GM23338 (cell line): Measurements from ENCODE around the gene FRMD4A. TPM values are rescaled to one million over a fixed set of nuclear protein-coding genes. Genes with fewer than 3 reads are reported as not detected.

Experiments used
- ATAC-seq: fragments of 200-7000 bp; cut with Tn5 transposase; 3 replicates; pipeline ENCODE4 v1.9.1; 2020
- DNase-seq: peaks from one replicate; pipeline ENCODE4 v3.0.0-alpha.2; 2015; ENCODE audit warnings: low spot score
- H2AFZ ChIP-seq: fragments of 200-600 bp; sonication (generic); 2 replicates; pipeline ENCODE4 v1.8.0; 2016; ENCODE audit warnings: antibody characterized with exemption, mild to moderate bottlenecking, moderate library complexity
- H3F3A ChIP-seq: fragments of 200-600 bp; sonication (generic); replicated peaks from 2 replicates; pipeline ENCODE4 v1.8.0; 2017; ENCODE audit warnings: antibody characterized with exemption, mixed run types, low read depth
- H3K27ac ChIP-seq: fragments of 200-600 bp; sonication (generic); 2 replicates; pipeline ENCODE4 v1.6.1; 2016; ENCODE audit warnings: low read depth
- H3K27me3 ChIP-seq: fragments of 200-600 bp; sonication (generic); 2 replicates; pipeline ENCODE4 v1.8.0; 2016; ENCODE audit warnings: mild to moderate bottlenecking, mixed run types, moderate library complexity; ENCODE audit not compliant: insufficient read depth
- H3K36me3 ChIP-seq: fragments of 200-600 bp; sonication (generic); 2 replicates; pipeline ENCODE4 v1.8.0; 2016; ENCODE audit warnings: mild to moderate bottlenecking; ENCODE audit not compliant: insufficient read depth
- H3K4me1 ChIP-seq: fragments of 200-600 bp; sonication (generic); 2 replicates; pipeline ENCODE4 v1.8.0; 2016; ENCODE audit warnings: mild to moderate bottlenecking, moderate library complexity; ENCODE audit not compliant: insufficient read depth
- H3K4me2 ChIP-seq: fragments of 200-600 bp; sonication (generic); 2 replicates; pipeline ENCODE4 v1.7.1; 2017; ENCODE audit warnings: mixed run types
- H3K4me3 ChIP-seq: fragments of 200-600 bp; sonication (generic); 2 replicates; pipeline ENCODE4 v1.6.1; 2016; ENCODE audit warnings: mixed run types
- H3K79me2 ChIP-seq: fragments of 200-600 bp; sonication (generic); replicated peaks from 2 replicates; pipeline ENCODE4 v1.8.0; 2017; ENCODE audit warnings: mild to moderate bottlenecking; ENCODE audit not compliant: insufficient read depth
- H3K9me2 ChIP-seq: fragments of 200-600 bp; sonication (generic); 2 replicates; pipeline ENCODE4 v1.8.0; 2017; ENCODE audit not compliant: insufficient read depth
- H4K20me1 ChIP-seq: fragments of 200-600 bp; sonication (generic); replicated peaks from 2 replicates; pipeline ENCODE4 v1.8.0; 2017; ENCODE audit warnings: mild to moderate bottlenecking; ENCODE audit not compliant: insufficient read depth
- H3K27ac Mint-ChIP-seq: 2 replicates; pipeline ENCODE4 v1.8.0; 2020; ENCODE audit warnings: inconsistent platforms, mild to moderate bottlenecking, moderate library complexity, mixed read lengths
- H3K27me3 Mint-ChIP-seq: 3 replicates; pipeline ENCODE4 v1.8.0; 2022; ENCODE audit warnings: low read depth, mild to moderate bottlenecking, moderate library complexity, mixed read lengths, inconsistent platforms; ENCODE audit not compliant: insufficient read depth, poor library complexity
- H3K36me3 Mint-ChIP-seq: 3 replicates; pipeline ENCODE4 v1.8.0; 2021; ENCODE audit warnings: low read depth, mild to moderate bottlenecking, inconsistent platforms, moderate library complexity, mixed read lengths
- H3K4me1 Mint-ChIP-seq: 3 replicates; pipeline ENCODE4 v1.8.0; 2020; ENCODE audit warnings: mild to moderate bottlenecking, inconsistent platforms, mixed read lengths
- H3K4me3 Mint-ChIP-seq: 3 replicates; pipeline ENCODE4 v1.8.0; 2021; ENCODE audit warnings: moderate library complexity, mild to moderate bottlenecking, inconsistent platforms, mixed read lengths
- H3K9me3 Mint-ChIP-seq: 3 replicates; pipeline ENCODE4 v1.8.0; 2020; ENCODE audit warnings: moderate library complexity, mild to moderate bottlenecking, inconsistent platforms, mixed read lengths
- CREB1 ChIP-seq: fragments of 250-450 bp; sonication (Bioruptor Pico); IDR thresholded peaks from 2 replicates; pipeline ENCODE4 v1.5.0; 2020; ENCODE audit warnings: low read depth, mild to moderate bottlenecking, moderate library complexity
- EZH2 ChIP-seq: fragments of 200-600 bp; sonication (generic); IDR thresholded peaks from one replicate; pipeline ENCODE4 v1.8.0; 2017; ENCODE audit warnings: antibody characterized with exemption, mild to moderate bottlenecking, low read depth; ENCODE audit not compliant: unreplicated experiment
- JUNB ChIP-seq: IDR thresholded peaks from one replicate; pipeline ENCODE4 v1.6.1; 2016; ENCODE audit warnings: antibody characterized with exemption; ENCODE audit not compliant: unreplicated experiment
- POLR2AphosphoS5 ChIP-seq: IDR thresholded peaks from 2 replicates; pipeline ENCODE4 v1.6.1; 2016; ENCODE audit warnings: antibody characterized with exemption, low read depth
- STAT1 ChIP-seq: IDR thresholded peaks from one replicate; pipeline ENCODE4 v1.6.1; 2016; ENCODE audit warnings: antibody characterized with exemption; ENCODE audit not compliant: unreplicated experiment
- ZNF114 ChIP-seq: fragments of 250-450 bp; sonication (Bioruptor Pico); IDR thresholded peaks from 2 replicates; pipeline ENCODE4 v1.5.0; 2020; ENCODE audit warnings: mild to moderate bottlenecking, moderate library complexity
- ZNF331 ChIP-seq: fragments of 250-450 bp; sonication (Bioruptor Pico); IDR thresholded peaks from 2 replicates; pipeline ENCODE4 v1.5.0; 2020; ENCODE audit warnings: low read depth, mild to moderate bottlenecking, moderate library complexity
- polyA plus RNA-seq: library from polyadenylated mRNA; unstranded; fragments of >200 nt; fragmentation: Nextera tagmentation; extraction: Ambion mirVana; gene quantifications from 2 replicates; pipeline ENCODE4 v1.2.1, GENCODE V29; 2016
- total RNA-seq: library from RNA; depleted of rRNA; stranded (reverse); fragments of >200 nt; shearing (Covaris generic); gene quantifications from 2 replicates; pipeline ENCODE4 v1.2.3, GENCODE V29; 2014
- TF ChIP-seq, protein P1 (sequence below), 2 experiments: fragments of 200-600 bp in 1 of 2; sonication (generic) in 1 of 2; conservative IDR thresholded peaks; 2 replicates each; pipeline versions ENCODE4 v1.5.1 to v1.6.1; 2016 to 2017; ENCODE audit warnings: antibody characterized with exemption in 2 of 2, low read depth in 2 of 2, mild to moderate bottlenecking in 2 of 2, moderate library complexity in 1 of 2
- TF ChIP-seq, protein P2 (sequence below): fragments of 250-450 bp; sonication (Bioruptor Pico); IDR thresholded peaks from 2 replicates; pipeline ENCODE4 v1.5.0; 2020; ENCODE audit warnings: mild to moderate bottlenecking, moderate library complexity
- TF ChIP-seq, protein P3 (sequence below): IDR thresholded peaks from one replicate; pipeline ENCODE4 v1.6.1; 2018; ENCODE audit warnings: antibody characterized with exemption; ENCODE audit not compliant: unreplicated experiment

The FRMD4A gene
- total and polyA plus RNA-seq, 2 experiments from 2014 or later: 14.0 to 20.1 TPM

DNA sequence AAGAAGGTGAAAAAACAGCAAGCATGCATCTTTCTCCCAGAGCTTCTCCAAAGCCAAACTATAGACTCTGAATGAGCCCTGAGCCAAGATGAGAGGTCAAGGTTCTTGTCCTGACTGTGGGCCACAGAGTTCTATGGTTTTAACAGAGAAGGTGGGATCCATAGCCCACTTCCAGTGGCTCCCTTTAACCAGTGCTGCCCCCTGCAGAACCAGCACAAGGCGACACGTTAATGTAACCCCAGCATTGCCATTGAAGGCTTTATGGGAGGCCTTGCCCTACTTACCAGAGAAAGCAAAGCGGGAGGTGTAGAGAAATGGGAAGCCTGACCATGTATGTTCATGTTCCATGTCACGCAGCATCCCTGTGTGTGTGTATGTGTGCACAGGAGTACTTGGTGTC is 500.3 kb downstream of the FRMD4A start:
- TF ChIP-seq ZNF331 (CRISPR knock-in tag) (no peak), CREB1 (no peak), POLR2AphosphoS5 (no peak)
- TF ChIP-seq, protein P1, sequence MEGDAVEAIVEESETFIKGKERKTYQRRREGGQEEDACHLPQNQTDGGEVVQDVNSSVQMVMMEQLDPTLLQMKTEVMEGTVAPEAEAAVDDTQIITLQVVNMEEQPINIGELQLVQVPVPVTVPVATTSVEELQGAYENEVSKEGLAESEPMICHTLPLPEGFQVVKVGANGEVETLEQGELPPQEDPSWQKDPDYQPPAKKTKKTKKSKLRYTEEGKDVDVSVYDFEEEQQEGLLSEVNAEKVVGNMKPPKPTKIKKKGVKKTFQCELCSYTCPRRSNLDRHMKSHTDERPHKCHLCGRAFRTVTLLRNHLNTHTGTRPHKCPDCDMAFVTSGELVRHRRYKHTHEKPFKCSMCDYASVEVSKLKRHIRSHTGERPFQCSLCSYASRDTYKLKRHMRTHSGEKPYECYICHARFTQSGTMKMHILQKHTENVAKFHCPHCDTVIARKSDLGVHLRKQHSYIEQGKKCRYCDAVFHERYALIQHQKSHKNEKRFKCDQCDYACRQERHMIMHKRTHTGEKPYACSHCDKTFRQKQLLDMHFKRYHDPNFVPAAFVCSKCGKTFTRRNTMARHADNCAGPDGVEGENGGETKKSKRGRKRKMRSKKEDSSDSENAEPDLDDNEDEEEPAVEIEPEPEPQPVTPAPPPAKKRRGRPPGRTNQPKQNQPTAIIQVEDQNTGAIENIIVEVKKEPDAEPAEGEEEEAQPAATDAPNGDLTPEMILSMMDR (conservative IDR thresholded peaks at IDR 0.05; ENCODE audit: low read depth in 2 of 2): peak; percentile 54 to 78
- Histone ChIP-seq H3K79me2 (no peaks in the 10 kb centered on the region; the same call in 1 of the 2 replicates), H3K27ac (no peak overlapping the region), H3K36me3 (no peaks in the 10 kb centered on the region), H3K4me2 (no peak overlapping the region), H2AFZ (no peak overlapping the region), H4K20me1 (no peaks in the 10 kb centered on the region), H3K4me1 (peaks cover 33% of the 10 kb centered on the region), H3F3A (0 out of 2 replicates have a peak, but pooled peaks cover 6% of the 10 kb centered on the region), H3K4me3 (no peak overlapping the region), H3K27me3 (no peaks in the 10 kb centered on the region), H3K9me2 (0 out of 2 replicates have a peak, but pooled peaks cover 5% of the 10 kb centered on the region)
- Mint-ChIP-seq H3K9me3 (no peaks in the 10 kb centered on the region), H3K4me3 (no peak overlapping the region), H3K27ac (no peak overlapping the region), H3K36me3 (no peaks in the 10 kb centered on the region; the same call in 2 of the 3 replicates), H3K27me3 (peaks cover 6% of the 10 kb centered on the region), H3K4me1 (peaks cover 49% of the 10 kb centered on the region)
- ATAC-seq: peak; percentile 74
- peak; percentile 67 for DNase-seq

DNA sequence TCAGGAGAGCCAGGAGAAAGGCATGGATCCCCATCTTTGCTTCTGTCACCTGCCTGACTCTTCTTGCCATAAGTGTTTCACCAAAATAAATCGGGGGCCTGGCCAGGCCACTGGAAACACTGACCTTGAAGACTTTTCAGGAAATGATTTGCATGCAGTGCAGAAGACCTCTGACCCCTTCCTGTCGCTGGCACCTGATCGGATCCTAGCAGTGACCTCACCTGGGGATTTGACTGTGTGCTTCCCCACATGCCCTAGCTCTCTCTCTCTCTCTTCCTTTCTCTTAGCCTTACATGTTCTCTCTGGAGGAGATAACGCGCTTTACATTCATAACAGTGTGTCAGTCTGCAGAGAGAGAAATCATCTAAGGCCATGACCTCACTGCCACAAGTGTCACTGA is 500.9 kb downstream of the FRMD4A start:
- H3K27me3 Mint-ChIP-seq: peaks cover 6% of the 10 kb centered on the region
- Histone ChIP-seq H3K27me3 (no peaks in the 10 kb centered on the region), H3K9me2 (0 out of 2 replicates have a peak, but pooled peaks cover 5% of the 10 kb centered on the region), H3K79me2 (no peaks in the 10 kb centered on the region; the same call in 1 of the 2 replicates), H3K4me3 (no peak overlapping the region), H3K27ac (no peak overlapping the region), H4K20me1 (no peaks in the 10 kb centered on the region), H2AFZ (no peak overlapping the region), H3F3A (0 out of 2 replicates have a peak, but pooled peaks cover 6% of the 10 kb centered on the region), H3K36me3 (no peaks in the 10 kb centered on the region), H3K4me1 (peaks cover 30% of the 10 kb centered on the region), H3K4me2 (no peak overlapping the region)
- ATAC-seq (no peak), DNase-seq (no peak)
- H3K27ac Mint-ChIP-seq: no peak overlapping the region
- no peaks in the 10 kb centered on the region for H3K9me3 Mint-ChIP-seq
- peaks cover 49% of the 10 kb centered on the region for H3K4me1 Mint-ChIP-seq
- H3K4me3 Mint-ChIP-seq: no peak overlapping the region
- no peaks in the 10 kb centered on the region; the same call in 2 of the 3 replicates for H3K36me3 Mint-ChIP-seq
- TF ChIP-seq, protein P2, sequence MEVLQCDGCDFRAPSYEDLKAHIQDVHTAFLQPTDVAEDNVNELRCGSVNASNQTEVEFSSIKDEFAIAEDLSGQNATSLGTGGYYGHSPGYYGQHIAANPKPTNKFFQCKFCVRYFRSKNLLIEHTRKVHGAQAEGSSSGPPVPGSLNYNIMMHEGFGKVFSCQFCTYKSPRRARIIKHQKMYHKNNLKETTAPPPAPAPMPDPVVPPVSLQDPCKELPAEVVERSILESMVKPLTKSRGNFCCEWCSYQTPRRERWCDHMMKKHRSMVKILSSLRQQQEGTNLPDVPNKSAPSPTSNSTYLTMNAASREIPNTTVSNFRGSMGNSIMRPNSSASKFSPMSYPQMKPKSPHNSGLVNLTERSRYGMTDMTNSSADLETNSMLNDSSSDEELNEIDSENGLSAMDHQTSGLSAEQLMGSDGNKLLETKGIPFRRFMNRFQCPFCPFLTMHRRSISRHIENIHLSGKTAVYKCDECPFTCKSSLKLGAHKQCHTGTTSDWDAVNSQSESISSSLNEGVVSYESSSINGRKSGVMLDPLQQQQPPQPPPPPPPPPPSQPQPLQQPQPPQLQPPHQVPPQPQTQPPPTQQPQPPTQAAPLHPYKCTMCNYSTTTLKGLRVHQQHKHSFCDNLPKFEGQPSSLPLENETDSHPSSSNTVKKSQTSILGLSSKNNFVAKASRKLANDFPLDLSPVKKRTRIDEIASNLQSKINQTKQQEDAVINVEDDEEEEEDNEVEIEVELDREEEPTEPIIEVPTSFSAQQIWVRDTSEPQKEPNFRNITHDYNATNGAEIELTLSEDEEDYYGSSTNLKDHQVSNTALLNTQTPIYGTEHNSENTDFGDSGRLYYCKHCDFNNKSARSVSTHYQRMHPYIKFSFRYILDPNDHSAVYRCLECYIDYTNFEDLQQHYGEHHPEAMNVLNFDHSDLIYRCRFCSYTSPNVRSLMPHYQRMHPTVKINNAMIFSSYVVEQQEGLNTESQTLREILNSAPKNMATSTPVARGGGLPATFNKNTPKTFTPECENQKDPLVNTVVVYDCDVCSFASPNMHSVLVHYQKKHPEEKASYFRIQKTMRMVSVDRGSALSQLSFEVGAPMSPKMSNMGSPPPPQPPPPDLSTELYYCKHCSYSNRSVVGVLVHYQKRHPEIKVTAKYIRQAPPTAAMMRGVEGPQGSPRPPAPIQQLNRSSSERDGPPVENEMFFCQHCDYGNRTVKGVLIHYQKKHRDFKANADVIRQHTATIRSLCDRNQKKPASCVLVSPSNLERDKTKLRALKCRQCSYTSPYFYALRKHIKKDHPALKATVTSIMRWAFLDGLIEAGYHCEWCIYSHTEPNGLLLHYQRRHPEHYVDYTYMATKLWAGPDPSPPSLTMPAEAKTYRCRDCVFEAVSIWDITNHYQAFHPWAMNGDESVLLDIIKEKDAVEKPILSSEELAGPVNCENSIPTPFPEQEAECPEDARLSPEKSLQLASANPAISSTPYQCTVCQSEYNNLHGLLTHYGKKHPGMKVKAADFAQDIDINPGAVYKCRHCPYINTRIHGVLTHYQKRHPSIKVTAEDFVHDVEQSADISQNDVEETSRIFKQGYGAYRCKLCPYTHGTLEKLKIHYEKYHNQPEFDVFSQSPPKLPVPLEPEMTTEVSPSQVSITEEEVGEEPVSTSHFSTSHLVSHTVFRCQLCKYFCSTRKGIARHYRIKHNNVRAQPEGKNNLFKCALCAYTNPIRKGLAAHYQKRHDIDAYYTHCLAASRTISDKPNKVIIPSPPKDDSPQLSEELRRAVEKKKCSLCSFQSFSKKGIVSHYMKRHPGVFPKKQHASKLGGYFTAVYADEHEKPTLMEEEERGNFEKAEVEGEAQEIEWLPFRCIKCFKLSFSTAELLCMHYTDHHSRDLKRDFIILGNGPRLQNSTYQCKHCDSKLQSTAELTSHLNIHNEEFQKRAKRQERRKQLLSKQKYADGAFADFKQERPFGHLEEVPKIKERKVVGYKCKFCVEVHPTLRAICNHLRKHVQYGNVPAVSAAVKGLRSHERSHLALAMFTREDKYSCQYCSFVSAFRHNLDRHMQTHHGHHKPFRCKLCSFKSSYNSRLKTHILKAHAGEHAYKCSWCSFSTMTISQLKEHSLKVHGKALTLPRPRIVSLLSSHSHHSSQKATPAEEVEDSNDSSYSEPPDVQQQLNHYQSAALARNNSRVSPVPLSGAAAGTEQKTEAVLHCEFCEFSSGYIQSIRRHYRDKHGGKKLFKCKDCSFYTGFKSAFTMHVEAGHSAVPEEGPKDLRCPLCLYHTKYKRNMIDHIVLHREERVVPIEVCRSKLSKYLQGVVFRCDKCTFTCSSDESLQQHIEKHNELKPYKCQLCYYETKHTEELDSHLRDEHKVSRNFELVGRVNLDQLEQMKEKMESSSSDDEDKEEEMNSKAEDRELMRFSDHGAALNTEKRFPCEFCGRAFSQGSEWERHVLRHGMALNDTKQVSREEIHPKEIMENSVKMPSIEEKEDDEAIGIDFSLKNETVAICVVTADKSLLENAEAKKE (CRISPR knock-in tag): no peak
- TF ChIP-seq CREB1 (no peak), EZH2 (no peak), ZNF114 (CRISPR knock-in tag) (no peak), POLR2AphosphoS5 (no peak), STAT1 (no peak), JUNB (no peak)
- TF ChIP-seq, protein P3, sequence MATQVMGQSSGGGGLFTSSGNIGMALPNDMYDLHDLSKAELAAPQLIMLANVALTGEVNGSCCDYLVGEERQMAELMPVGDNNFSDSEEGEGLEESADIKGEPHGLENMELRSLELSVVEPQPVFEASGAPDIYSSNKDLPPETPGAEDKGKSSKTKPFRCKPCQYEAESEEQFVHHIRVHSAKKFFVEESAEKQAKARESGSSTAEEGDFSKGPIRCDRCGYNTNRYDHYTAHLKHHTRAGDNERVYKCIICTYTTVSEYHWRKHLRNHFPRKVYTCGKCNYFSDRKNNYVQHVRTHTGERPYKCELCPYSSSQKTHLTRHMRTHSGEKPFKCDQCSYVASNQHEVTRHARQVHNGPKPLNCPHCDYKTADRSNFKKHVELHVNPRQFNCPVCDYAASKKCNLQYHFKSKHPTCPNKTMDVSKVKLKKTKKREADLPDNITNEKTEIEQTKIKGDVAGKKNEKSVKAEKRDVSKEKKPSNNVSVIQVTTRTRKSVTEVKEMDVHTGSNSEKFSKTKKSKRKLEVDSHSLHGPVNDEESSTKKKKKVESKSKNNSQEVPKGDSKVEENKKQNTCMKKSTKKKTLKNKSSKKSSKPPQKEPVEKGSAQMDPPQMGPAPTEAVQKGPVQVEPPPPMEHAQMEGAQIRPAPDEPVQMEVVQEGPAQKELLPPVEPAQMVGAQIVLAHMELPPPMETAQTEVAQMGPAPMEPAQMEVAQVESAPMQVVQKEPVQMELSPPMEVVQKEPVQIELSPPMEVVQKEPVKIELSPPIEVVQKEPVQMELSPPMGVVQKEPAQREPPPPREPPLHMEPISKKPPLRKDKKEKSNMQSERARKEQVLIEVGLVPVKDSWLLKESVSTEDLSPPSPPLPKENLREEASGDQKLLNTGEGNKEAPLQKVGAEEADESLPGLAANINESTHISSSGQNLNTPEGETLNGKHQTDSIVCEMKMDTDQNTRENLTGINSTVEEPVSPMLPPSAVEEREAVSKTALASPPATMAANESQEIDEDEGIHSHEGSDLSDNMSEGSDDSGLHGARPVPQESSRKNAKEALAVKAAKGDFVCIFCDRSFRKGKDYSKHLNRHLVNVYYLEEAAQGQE: no peak
